ENCODE measurements around the gene FGF4.

Gene FGF4

GRCh38 chr11:69807106-69807815 is 32.1 kb upstream of the FGF4 start:
- DNase-seq = no peak

DNA sequence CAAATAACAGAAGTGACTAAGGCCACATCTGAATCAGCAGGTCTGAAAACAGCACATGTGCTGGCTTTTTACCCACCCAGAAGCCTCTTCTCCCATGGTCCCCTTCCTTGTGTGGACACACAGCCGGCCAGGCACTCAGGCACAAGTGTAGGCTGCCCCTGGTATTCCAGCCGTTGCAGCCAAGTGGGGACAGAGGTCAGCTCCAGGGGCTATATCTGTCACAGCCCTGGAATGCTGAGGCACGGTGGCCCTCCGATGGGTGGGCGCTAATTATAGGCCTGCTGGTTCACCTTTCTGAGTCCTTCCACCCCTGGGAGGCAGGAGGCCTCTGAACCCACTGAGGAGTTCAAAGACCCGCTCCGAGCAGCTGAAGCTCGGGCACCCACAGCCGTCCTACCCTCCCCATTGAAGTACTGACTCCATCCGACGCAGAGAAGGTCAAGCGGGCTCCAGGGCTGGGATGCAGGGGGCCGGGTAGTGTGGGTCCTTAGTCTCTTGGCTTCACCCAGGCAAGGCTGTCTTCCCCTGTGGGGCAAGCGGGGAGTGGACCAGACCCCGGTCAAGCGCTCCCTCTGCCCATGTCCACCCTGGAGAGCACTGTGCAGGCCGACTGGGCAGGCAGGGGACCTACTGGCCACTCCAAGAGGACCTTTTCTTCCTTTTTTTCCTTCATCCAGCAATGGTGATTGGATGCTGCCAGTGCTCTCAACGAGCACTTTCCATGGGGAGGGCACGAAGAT is 29.8 kb upstream of the FGF4 start:
- no peak for DNase-seq

GRCh38 chr11:69803604-69804218 is 28.6 kb upstream of the FGF4 start:
- DNase-seq = no peak

- DNase-seq = no peak
These were observed 27.9 kb upstream of the FGF4 start for GRCh38 chr11:69803022-69803421.

DNA sequence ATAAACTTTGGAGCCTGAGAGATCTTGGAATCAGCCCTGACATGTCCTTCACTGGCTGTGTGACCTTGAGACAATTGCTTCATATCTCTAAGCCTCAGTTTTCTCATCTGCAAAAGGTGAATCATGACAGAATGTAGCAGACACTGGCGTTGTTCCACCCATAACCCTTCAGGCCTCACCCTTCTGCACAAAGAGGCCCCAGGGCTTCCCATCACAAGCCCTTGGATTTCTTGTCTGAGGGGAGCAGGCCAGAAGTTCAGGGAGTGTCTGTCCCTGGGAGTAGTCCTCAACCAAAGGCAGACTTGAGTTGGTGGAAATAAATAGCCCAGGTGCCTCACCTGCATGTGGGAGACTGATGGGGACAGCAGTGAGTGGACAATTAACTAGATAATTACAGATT is 27.4 kb upstream of the FGF4 start:
- no peak for DNase-seq

GRCh38 chr11:69801513-69802335 is 26.6 kb upstream of the FGF4 start:
- DNase-seq = peak in 4 of 56 donors; percentile 2 to 32 (median 11)

- no peak for DNase-seq
These were observed 25.1 kb upstream of the FGF4 start for GRCh38 chr11:69800278-69800677.

- no peak for DNase-seq
These were observed 24.4 kb upstream of the FGF4 start for GRCh38 chr11:69799582-69799981.

GRCh38 chr11:69799097-69799496 is 24.0 kb upstream of the FGF4 start:
- no peak for DNase-seq

- no peak for DNase-seq
These were observed 22.8 kb upstream of the FGF4 start for GRCh38 chr11:69797737-69798528.

- DNase-seq = no peak
These were observed 22.0 kb upstream of the FGF4 start for GRCh38 chr11:69797156-69797555.

DNA sequence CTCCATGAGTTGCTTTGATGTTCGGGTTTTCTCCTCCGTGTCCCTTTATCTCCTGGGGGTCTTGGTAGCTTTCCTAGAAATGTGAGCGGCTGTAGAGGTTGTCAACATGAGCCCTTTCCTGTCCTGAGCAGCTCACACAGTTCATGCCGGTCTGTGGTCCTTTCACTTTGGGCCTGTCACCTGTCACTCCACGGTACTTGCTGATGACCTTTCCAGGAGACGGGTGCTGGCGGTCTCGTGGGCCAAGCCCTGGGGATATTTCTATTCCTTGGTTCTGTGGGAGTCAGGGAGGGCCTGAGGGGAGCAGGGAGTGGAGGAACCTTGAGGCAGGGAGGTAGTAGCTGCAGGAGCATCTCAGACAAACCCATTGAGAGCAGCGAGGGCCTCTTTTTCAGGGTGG is 20.9 kb upstream of the FGF4 start:
- no peak for DNase-seq

DNA sequence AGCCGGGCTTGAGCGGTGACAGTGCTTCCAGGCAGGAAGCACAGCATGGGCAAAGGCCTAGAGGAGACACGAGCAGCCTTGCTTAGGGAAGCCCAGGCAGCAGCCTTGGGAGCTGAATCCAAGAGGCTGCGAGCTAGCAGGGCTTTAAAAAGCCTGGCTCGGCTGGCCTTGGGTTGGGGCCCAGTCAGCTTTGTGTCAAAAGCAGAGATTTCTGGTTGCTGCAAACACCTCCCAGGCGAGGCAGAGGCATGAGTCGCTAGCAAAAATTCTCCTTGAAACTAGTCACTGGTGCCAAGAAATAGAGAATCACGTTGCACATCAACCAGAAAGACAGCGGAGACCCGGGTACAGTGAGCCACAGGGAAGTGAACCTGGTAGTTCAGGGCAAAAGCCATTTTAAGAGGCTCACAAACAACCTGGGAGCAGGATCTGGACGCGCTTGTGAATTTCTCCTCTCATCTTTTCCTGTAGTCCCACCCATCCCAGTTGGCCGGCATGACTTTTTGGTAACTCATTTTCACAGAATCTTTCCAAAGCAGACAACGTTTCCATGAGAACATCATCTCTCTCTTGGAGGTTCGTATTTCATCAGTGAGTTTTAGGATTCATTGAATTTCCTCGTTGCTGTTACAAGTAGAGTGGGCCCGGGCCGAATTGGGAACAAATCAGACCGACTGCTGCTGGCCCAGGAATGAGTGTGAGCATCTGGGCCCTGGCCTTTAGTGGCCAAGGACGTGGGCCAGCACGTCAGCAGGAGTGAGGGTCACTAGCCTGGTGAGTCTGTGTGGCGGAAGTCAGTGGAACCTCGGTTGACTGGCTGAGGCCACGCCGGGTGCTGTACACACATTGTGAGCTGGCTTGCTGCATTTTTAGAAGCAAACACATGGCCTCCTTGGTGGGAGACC is 16.4 kb upstream of the FGF4 start:
- DNase-seq = peak in 11 of 56 donors; percentile 3 to 49 (median 16)

DNA sequence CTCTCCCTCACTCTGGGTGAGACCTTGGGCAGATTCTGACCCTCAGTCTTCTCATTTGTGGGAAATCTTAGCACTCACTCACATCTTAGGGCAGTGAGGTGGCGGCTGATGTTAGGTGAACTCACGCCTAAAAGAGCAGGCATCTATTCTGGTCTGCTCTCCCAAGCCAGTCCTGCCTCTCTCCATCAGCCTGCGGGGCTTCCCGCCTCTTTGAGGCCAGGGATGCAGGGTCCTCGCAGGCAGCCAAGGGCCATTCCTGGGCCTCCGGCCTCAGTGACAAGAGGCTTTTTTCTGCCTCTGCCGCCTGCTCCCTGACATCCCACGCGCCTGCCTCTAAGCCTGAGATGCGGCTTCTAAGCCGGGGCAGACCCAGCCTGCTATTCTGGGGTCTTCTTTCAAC is 13.8 kb upstream of the FGF4 start:
- no peak for DNase-seq

DNA sequence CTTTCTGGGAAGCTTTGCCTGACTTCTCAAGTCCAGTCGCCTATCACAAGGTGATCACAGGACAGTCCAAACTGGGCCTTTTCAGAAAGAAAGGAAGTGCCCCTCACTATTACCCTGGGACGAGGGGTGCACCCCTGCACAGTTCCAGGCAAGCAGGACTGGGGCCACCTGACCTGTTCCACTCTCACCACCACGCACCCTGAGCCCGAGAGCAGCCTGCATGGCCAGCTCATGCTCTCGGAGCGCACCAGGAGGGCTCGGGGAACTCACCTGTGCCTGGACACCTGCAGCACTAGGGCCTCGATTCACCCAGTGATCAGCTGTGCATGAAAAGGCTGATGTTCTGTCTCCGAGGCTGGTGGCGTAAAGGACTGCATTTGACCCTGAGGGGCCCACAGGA is 12.8 kb upstream of the FGF4 start:
- DNase-seq = no peak

GRCh38 chr11:69787457-69787856 is 12.3 kb upstream of the FGF4 start:
- no peak for DNase-seq

- DNase-seq = no peak
These were observed 6.1 kb upstream of the FGF4 start for GRCh38 chr11:69781241-69781640.

DNA sequence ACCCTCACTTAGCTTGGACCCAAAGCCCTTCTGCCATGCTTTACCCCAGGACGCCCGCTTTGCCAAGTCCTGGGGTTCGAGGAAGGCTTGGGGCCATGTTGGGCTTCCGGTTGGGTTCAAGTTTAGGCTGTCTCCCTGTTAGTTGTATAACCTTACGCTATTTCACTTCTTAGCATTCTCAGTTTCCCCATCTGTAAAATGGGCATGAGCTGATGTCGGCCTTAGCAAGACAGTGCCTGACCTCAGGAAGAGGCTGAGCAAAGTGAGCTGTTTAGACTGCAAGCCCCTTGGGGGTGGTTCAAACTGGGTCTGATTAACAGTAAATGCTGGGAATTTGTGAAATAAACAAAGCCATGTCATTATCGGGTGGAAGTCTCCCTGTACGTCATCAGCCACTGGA is 3.2 kb upstream of the FGF4 start:
- no peak for DNase-seq

- no peak for DNase-seq
These were observed 583 bp downstream of the FGF4 start for GRCh38 chr11:69774354-69775162.

All from nucleus accumbens (tissue), 56 donors.